GM21825 (cell line): ENCODE data around the gene MUS81.
"Not testable (repeated sequence)": the region's sequence is repeated elsewhere in the genome, so short reads cannot be mapped to it uniquely, and the experiment has no call there.

Source experiments
- ATAC-seq: cut with Tn5 transposase; IDR thresholded peaks from one replicate; pipeline ENCODE4 v1.9.1; 2021; ENCODE audit warnings: mild to moderate bottlenecking, moderate library complexity; ENCODE audit not compliant: unreplicated experiment

MUS81 gene

DNA sequence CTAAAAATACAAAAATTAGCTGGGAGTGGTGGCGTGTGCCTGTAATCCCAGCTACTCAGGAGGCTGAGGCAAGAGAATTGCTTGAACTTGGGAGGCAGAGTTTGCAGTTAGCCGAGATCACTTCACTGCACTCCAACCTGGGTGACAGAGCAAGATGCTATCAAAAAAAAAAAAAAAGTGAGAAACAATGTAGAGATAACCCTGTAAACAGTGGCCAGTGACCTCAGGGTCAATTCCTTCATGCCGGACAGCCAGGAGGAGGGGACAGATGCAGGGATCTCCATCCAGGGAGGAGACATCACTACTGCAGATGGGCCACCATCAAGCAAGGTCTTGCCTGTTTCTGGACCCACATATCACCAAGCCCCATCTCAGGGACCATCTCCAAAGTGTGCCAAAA is 12.5 kb upstream of the MUS81 start:
- ATAC-seq, result no peak

DNA sequence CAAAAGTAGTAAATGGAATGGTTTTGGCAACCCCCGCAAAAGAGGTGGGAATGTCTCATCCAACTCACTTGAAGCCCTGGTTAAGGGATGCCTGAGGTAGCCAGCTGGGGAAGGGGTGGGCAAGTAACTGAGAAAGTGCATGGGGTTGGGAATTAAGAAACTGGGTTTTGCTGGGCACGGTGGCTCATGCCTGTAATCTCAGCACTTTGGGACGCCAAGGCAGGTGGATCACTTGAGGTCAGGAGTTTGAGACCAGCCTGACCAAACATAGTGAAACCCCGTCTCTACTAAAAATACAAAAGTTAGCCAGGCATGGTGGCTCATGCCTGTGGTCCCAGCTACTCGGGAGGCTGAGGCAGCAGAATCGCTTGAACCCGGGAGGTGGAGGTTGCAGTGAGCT is 11.5 kb upstream of the MUS81 start:
- ATAC-seq, result not testable (repeated sequence)

DNA sequence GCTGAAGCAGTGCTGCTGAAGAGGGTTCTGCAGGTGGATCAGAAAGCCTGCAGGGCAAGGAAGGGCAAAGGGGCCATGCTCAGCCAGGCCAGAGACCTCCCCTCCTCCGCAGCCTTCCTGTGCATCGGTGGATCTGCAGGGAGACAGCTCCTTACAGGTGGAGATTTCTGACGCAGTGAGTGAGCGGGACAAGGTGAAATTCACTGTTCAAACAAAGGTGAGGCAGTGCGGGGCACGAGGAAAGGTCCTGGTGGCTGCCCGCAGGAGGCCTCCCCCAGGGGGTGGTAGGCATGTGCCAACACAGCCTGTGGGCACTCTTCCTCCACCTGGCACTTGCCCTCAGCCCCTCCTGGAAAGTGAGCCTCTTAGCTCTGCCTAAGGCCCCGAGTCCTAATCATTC is 10.9 kb upstream of the MUS81 start:
- no peak for ATAC-seq

DNA sequence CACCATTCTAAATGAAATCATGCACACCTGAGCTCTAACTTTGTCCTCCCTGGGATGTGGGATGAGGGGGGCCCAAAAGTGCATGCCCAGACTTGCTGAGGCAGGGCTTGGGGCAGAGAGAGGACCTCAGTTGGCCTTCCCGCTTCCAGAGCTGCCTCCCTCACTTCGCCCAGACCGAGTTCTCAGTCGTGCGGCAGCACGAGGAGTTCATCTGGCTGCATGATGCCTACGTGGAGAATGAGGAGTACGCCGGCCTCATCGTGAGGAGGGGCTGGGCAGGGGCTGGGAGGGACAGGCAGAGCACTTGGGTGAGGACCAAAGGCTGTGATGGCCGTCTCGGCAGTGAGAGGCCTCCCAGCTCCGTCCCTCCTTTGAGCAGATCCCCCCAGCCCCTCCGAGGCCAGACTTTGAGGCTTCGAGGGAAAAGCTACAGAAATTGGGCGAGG is 10.4 kb upstream of the MUS81 start:
- no peak for ATAC-seq

DNA sequence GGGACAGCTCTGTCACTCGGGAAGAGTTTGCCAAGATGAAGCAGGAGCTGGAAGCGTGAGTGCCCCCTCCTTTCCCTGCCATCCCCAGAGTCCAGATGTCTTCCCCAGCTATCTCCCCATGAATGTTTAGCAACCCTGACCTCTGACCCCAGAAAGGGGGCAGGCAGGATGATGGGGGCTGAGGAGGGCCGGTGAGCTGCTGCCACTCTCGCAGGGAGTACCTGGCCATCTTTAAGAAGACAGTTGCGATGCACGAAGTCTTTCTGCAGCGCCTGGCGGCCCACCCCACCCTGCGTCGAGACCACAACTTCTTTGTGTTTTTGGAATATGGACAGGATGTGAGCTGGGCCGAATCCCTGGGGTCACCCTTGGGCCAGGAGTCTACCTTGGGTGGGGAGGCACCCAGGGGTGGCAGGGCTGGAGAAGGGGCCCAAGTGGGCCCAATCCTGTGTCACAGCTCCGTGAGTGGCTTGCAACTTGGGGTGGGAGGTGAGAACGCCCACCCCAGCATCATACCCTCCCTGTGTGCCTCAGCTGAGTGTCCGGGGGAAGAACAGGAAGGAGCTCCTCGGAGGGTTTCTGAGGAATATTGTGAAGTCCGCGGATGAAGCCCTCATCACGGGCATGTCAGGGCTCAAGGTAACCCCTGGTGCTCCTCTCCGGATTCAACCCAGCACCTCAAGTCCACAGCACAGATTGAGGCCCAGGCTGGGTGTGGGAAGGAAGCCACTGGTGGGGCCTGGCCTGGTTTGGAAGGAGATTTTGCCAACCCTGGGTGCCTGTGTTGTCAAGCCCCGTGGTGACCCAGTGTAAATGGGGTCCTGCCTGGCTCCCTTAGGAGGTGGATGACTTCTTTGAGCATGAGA is 9.8 kb upstream of the MUS81 start:
- no peak for ATAC-seq

DNA sequence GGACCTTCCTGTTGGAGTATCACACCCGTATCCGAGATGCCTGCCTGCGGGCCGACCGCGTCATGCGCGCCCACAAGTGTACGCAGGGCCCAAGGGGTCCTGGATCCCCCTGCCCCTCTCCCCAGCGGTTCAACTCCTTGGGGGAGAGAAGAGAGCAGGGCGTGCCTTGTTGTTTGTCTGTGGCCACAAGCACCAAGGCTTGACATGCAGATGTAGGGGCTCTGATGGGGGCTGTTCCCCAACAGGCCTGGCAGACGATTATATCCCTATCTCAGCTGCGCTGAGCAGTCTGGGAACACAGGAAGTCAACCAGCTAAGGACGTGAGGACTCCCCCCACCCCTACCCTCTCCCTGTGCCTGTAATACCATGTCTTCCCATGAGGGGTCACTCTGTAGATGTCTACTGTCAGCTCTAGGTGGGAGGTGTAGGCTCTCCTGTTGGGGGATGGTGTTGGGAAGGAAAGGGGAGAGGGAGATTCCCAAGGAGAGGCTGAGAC is 9.1 kb upstream of the MUS81 start:
- ATAC-seq, result no peak

DNA sequence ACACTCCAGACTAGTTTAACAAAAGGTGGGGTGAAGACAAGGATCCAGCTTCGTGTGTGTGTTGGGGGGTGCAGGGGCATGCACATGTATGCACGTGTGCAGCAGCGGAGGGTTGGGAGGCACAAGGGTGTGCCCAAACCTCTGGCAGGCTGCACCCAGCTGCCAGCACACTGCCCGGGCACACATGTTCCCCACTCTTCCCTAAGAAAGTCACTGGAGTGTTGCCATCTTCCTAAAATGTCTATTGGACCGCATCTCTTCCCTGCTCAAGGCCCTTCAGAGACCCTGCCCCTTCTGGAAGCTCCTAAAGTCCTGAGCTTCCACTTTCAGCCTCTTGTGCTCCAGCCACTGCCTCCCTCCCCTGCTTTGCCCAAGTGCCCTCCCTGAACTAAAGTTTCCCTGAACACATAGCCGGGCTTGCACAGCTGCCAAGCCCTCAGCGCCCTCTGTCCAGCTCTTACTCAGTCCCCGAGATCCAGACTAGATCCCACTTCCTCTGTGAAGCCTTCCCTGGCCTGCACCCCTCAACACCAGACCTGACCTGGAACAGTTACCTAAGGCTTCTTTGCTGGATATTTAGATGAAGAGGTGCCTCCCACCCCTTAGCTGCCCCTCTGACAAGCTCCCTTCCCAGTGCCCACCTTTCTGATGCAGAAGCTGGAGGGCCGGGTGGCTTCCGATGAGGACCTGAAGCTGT is 8.3 kb upstream of the MUS81 start:
- ATAC-seq, result no peak

DNA sequence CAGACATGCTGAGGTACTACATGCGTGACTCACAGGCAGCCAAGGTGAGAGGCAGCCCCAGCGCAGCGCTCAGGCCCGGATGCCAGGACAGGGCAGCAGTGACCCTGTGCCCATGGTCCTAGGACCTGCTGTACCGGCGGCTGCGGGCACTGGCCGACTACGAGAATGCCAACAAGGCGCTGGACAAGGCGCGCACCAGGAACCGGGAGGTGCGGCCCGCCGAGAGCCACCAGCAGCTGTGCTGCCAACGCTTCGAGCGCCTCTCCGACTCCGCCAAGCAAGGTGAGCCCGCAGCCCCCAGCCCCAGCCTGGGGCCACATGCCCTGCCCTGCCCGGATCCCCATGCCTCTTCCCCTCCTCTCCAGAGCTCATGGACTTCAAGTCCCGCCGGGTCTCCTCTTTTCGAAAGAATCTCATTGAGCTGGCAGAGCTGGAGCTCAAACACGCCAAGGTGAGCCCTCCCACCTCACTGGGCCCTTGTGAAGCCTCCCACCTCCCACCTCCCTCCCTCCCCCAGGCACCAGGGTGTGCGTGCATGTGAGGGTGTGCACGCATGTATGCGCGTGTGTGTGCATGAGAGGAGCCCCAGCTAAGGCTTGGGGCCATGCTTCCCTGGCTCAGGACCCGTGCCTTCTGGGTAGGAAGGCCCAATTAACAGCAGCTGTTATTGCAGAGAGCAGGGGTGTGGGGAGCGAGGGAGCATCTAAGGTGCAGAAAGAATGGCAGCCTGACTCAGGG is 7.6 kb upstream of the MUS81 start:
- ATAC-seq, result no peak

DNA sequence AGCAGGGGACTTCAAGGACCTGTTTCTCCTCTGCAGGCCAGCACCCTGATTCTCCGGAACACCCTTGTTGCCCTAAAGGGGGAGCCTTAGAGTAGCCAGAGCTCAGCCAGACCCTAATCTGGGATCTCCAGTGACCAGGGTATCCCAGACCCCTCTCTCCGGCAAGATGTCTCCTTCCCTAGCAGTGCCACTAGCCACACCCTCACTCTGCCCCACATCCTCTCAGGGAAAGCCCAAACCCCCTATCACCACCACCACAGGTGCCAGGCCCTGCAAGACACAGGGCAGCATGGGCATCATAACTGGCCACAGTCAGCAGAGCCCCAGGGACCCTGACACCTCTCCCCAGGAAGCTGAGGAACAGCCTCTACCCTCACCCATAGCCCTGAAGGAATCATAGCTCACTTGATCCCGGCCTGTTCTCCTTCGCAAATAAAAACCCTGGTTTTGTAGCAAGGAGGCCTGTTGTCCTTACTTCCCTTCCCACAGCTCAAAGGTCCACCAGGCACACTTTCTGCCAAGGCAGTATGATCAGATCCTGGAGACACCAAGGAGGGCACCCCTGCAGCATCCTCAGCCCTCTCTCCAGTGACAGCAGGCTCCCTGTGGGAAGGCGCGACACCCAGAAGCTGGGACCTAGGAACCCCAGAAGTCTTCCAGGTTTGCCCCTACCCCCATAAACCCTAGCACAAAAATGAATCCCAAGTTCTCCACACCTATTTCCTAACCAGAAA is 6.8 kb upstream of the MUS81 start:
- ATAC-seq, result no peak

DNA sequence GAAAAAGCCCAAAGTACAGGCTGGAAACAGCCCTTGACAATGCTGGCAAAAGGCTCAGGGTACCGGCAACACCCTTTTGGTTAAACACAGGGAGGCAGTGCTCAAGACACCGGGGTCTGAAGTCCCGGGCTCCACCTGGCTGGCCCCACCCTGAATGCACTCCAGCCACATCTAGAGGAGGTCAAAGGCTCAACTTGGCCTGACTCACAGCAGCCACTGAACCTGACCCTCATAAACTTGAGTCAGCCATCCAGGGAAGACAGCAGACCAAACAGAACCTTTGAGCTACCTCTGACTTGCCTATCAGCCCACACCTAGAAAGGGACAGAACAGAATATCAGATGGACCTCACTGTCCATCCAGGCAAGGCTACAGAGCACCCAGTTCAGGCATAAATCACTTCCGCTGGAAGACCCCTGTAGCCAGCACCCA is 6.1 kb upstream of the MUS81 start:
- no peak for ATAC-seq

DNA sequence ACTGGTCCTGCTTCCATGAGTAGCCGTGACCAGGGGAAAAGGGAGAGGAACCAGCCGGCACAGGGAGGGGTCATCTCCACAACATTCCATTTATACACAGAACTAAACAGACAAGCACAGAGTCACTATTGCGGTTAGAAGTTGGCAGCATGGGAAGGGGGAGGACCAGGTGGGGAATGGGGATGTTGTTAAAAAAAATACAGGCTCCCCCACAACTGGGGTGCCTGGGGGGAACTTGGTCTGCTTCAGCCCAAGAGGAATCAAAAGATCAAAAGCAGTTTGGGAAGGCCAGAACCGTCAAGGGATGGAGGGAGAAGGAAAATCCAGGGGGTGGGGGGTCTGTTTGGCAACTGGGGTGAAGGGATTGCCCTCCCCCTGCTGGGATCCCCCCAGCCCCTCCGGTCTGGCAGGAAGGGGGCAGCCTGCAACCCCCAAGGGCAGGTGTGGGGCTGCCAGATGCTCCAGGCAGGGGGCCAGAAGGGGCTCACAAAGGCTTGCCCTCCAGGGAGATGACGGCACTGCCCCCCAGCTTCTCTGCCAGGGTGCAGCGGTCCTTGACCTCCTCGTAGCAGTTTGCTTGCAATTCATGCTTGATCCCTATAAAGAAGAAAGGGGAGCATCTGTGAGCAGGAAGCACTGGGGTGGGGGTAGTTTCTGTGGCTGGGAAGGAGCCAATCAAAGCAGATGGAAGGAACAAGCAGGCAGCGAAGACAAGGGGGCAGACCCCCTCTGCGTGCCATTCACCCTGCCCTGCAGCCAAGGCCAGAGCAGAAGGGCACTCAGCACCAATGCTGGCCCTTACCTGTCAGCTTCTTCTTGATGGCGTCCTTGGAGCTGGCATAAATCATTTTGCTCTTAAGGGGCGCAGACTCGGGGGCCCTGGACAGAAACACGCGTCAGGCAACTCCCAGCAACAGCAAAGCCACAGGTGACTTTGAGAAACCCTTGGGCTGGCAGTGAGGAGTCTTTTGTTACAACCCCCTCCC is 5.1 kb upstream of the MUS81 start:
- no peak for ATAC-seq

DNA sequence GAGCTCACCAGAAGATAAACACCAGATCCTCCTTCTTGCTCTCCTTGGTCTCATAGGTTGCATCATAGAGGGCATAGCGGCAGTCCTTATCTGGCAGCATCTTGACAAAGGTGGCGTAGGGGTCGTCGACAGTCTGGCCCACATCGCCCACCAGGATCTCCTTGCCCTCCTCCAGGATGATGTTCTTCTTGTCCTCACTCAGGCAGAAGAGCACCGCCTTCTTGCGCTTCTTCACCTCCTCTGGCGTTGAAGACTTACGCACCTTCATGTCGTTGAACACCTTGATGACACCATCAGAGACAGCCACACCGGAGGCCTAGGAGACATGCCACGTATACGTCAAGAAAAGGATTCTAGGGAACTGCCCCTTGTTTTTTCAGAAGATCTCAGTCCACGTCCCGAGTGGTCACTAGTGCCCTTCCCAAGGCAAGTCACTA is 4.3 kb upstream of the MUS81 start:
- no peak for ATAC-seq

DNA sequence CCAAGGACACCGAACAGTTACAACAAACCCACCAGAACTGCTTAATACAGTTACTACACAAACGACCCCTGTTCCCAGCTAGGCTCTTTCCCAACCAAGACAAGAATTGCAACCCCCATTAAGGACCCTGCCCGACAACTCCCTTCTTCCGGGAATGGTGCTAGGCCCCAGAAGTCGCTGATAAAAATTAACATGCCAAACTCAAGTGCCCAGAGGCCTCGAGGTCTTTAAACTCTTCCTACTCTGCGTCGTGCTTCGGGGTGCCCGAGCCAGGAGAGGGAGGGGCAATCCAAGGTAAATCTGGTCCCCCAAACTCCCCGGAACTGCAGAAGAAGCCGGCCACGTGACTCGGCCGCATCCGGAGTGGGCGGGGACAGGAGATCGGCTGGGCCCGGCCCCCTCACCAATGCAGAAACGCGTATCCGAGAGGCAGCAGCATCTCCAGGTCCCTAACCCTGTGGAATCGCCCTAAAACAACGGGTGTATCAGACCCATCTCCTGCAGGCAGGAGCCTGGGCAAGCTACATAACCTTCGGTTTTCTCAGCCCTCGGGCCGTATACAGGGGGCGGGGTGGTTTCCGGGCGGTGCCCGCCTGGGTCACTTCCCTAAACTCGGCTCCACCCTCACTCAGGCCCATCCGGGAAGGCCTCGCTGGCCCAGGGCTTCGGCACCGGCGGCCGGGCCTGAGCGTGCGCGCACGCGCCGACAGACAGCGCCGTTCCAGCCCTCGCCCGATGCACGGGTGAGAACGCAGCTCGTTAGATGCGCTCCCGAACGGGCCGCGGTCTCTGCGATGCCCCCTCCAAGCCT is 3.3 kb upstream of the MUS81 start:
- ATAC-seq, result peak; percentile 24

DNA sequence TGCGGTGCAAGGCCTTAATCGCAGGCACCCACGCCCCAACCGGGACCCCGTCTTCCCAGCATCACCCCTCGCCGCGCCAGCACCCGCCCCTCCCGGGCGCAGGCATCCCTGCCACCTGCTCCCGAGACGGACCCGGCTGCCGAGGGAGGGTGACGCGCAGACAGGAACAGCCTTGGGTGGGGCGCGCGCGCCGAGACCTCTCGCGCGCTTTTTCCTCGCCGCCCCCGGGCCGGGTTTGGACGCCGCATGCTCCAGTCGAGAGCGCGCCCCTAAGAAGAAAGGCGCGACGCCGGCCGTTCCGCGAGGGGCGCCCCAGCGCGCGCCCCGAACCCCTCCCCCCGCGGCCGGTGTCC is 2.8 kb upstream of the MUS81 start:
- ATAC-seq, result peak; percentile 3

DNA sequence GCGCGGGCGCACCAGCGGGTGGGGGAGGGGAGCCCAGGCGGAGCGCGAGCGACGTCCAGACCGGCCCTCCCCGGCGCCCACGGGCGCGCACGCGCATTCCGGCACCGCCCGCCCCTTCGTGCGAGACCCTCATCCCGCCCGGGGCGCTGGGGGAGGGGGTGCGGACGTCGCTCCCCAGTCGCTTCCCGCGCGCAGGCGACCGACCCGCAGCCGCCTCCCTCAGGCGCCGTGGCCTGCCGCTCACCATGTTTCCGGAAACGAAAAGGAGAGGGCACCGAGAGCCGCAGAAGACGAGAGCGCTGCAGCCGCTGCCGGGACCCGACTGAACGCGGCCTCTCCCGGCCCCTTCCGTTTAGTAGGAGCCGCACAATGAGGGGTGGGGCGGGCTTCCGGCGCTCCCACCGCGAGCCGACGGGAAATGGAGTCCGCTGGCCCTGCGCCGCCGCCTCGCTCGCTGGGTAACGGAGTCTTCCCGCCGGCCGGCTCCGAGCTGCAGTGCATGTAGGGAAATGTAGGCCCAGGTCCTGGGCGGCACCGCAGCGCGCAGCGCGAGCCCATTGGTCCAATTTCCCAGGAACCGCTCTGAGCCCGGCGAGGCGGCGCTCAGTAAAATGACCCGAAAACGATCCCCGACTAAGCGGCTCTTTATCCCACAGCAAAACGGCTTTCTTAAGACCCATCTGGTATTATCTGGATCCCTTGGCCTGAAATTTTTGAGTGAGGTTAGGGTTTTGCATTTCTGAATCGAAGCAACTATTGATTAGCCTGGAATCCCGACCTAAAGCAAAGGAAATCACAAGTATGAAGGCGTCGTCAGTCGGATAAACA is 2.2 kb upstream of the MUS81 start, which contains the start of gene CFL1:
Gene CFL1 (minus strand): TSS at position 328 of the 828 bp plus-strand sequence. CDS start 81 bp downstream, at position 247.
- ATAC-seq, result peak; percentile 48

DNA sequence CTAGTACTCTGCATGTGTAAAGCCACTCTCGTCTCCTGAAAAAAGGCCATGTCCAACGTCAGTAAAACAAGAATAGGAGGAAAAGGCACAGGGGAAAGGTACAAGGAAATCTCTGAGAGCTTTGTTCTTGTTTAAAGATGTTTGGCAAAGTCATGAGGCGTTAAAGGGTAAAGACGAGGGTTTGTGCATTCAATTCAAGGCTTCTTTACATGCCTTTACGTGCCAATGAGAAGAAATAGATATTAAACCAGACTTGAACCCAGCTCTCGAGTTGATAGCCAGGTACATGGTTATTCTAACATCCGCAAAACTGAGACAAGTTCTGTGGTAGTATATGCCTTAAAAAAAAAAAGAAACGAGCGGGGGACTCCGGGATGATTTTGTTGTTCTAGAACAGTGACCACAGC is 1.5 kb upstream of the MUS81 start:
- no peak for ATAC-seq

DNA sequence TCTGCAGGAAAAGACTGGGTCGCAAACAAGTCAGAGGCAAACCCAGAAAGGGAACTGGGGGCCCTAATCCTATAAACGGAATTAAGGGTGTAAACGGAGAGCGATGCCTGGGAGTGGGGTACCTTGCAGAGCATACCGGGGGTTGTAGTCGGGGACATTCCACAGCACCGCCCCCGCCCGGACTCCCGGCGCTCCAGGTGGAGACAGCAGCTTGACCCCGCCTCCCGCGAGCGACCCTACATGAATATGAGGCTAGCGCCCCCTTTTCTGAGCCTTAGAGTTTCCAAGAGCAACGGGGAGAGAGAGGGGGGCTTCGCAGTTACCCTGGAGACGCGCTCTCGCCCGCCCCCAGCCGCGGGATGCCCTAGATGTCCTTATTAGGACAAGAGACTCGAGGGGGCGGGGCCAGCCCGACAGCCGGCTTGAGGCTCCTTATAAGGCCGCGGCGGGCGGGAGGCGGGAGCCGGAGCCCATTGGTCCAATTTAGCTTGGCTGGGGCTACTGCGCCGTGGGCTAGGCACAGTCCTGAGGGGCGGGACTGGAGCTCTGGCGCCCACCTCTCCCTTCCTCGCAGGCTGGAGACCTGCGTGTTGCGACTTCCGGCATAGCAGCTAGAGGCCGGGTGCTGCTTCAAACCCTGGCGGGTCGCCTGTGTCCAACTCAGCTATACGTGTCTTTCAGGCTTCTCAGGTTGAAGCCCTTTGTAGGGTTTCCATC is 980 bp upstream of the MUS81 start:
- peak; percentile 46 for ATAC-seq
